B cell (primary cell): ENCODE data around the gene KRT82. TPM values are rescaled to one million over a fixed set of nuclear protein-coding genes. Genes with fewer than 3 reads are reported as not detected.

Experiments
- ATAC-seq: fragments of 200-7000 bp; cut with Tn5 transposase; one replicate; pipeline ENCODE4 v1.10.0; 2021; ENCODE audit warnings: low read depth, mild to moderate bottlenecking, moderate number of reproducible peaks, moderate library complexity
- CTCF ChIA-PET: fragments of 350-600 bp; sonication (Branson Sonifier 250); formaldehyde crosslinking; loops from one replicate; lab custom pipeline; 2021; ENCODE audit warnings: antibody characterized with exemption, inconsistent platforms; lab: Charles Lee
- POLR2A ChIA-PET: fragments of 350-600 bp; sonication (Branson Sonifier 250); formaldehyde crosslinking; loops from one replicate; lab custom pipeline; 2021; ENCODE audit warnings: antibody characterized with exemption; lab: Charles Lee
- DNase-seq: peaks from one replicate; pipeline ENCODE4 v3.0.0; 2013
- H2AFZ ChIP-seq: 2 replicates; pipeline ENCODE4 v1.6.1; 2012; ENCODE audit warnings: mild to moderate bottlenecking, low read depth, low read length; ENCODE audit not compliant: insufficient read depth, poor library complexity, severe bottlenecking
- H3K27ac ChIP-seq, 2 donors: 1 replicate in 1 of 2; 2 replicates in 1 of 2; pipeline ENCODE4 v1.5.1; 2012 to 2013; ENCODE audit warnings: low read length in 2 of 2, mild to moderate bottlenecking in 2 of 2, moderate library complexity in 1 of 2
- H3K27me3 ChIP-seq, 4 experiments: fragments of 200-600 bp in 1 of 4; sonication (generic) in 1 of 4; replicated peaks in 1 of 4; 1 replicate in 2 of 4; 2 replicates in 2 of 4; pipeline versions ENCODE4 v1.6.1 to v1.7.0; 2013 to 2016; ENCODE audit warnings: low read length in 3 of 4, mild to moderate bottlenecking in 2 of 4, mixed read lengths in 1 of 4, moderate library complexity in 1 of 4; ENCODE audit not compliant: insufficient read depth in 4 of 4, control insufficient read depth in 3 of 4; ENCODE audit errors: control extremely low read depth in 1 of 4
- H3K36me3 ChIP-seq, 2 experiments: replicated peaks in 1 of 2; 1 replicate in 1 of 2; 2 replicates in 1 of 2; pipeline versions ENCODE4 v1.6.1 to v1.7.1; 2013; ENCODE audit warnings: low read length in 1 of 2; ENCODE audit not compliant: insufficient read depth in 2 of 2, control insufficient read depth in 1 of 2; ENCODE audit errors: control extremely low read depth in 1 of 2, extremely low read depth in 1 of 2
- H3K4me1 ChIP-seq, 2 donors: fragments of 200-600 bp in 1 of 2; sonication (generic) in 1 of 2; 1 replicate in 1 of 2; 2 replicates in 1 of 2; pipeline versions ENCODE4 v1.5.1 to v1.6.1; 2013 to 2017; ENCODE audit warnings: low read length in 2 of 2; ENCODE audit not compliant: control insufficient read depth in 2 of 2, insufficient read depth in 2 of 2
- H3K4me2 ChIP-seq: replicated peaks from 2 replicates; pipeline ENCODE3; 2012; ENCODE audit warnings: mild to moderate bottlenecking, low read depth, low read length; ENCODE audit not compliant: poor library complexity, severe bottlenecking
- H3K4me3 ChIP-seq, 5 experiments: fragments of 200-600 bp in 1 of 5; sonication (generic) in 1 of 5; 1 replicate in 3 of 5; 2 replicates in 2 of 5; pipeline versions ENCODE4 v1.5.1 to v1.7.0; 2011 to 2016; ENCODE audit warnings: low read length in 4 of 5, mild to moderate bottlenecking in 4 of 5, low read depth in 2 of 5, control low read depth in 1 of 5, moderate library complexity in 1 of 5; ENCODE audit not compliant: insufficient read depth in 1 of 5; ENCODE audit errors: control extremely low read depth in 1 of 5, extremely low read depth in 1 of 5
- H3K79me2 ChIP-seq: fragments of 200-600 bp; sonication (generic); one replicate; pipeline ENCODE4 v1.6.0; 2016; ENCODE audit warnings: low read length; ENCODE audit not compliant: control insufficient read depth, insufficient read depth
- H3K9ac ChIP-seq: fragments of 200-600 bp; sonication (generic); 2 replicates; pipeline ENCODE4 v1.6.1; 2017; ENCODE audit warnings: mild to moderate bottlenecking, low read length, moderate library complexity
- H3K9me3 ChIP-seq, 3 donors: one replicate each; pipeline versions ENCODE4 v1.6.1 to v1.7.1; 2013; ENCODE audit warnings: low read length in 2 of 3; ENCODE audit not compliant: control insufficient read depth in 2 of 3, insufficient read depth in 1 of 3; ENCODE audit errors: control extremely low read depth in 1 of 3
- H4K20me1 ChIP-seq: 2 replicates; pipeline ENCODE4 v1.6.0; 2012; ENCODE audit warnings: mild to moderate bottlenecking, low read length; ENCODE audit not compliant: insufficient read depth, control insufficient read depth, poor library complexity, severe bottlenecking
- H3K27ac Mint-ChIP-seq: one replicate; pipeline ENCODE4 v1.8.0; 2021; ENCODE audit warnings: mixed read lengths
- H3K27me3 Mint-ChIP-seq: one replicate; pipeline ENCODE4 v1.8.0; 2021; ENCODE audit warnings: mixed read lengths
- H3K4me1 Mint-ChIP-seq: one replicate; pipeline ENCODE4 v1.8.0; 2021; ENCODE audit warnings: mixed read lengths
- H3K4me3 Mint-ChIP-seq: one replicate; pipeline ENCODE4 v1.8.0; 2021; ENCODE audit warnings: mixed read lengths
- H3K9me3 Mint-ChIP-seq: one replicate; pipeline ENCODE4 v1.8.0; 2022; ENCODE audit warnings: mixed read lengths; ENCODE audit not compliant: insufficient read depth
- EZH2 ChIP-seq: IDR thresholded peaks from 2 replicates; pipeline ENCODE4 v1.6.1; 2012; ENCODE audit warnings: borderline replicate concordance, low read depth, mild to moderate bottlenecking, moderate library complexity, low read length; ENCODE audit not compliant: insufficient read depth, poor library complexity, severe bottlenecking
- WGBS: methylation state at CpG from one replicate; pipeline ENCODE4 v1.1.5; 2013; ENCODE audit warnings: missing lambda C conversion rate; ENCODE audit not compliant: insufficient coverage; 5-methylcytosine and 5-hydroxymethylcytosine counted together
- intact Hi-C: fragments of 100-400 bp; cut with micrococcal nuclease; formaldehyde crosslinking; loops from one replicate; pipeline ENCODE4 v1.10.0; 2022
- polyA plus RNA-seq: library from polyadenylated mRNA; depleted of rRNA; stranded (reverse); fragments of >200 nt; gene quantifications from 2 replicates; pipeline ENCODE4 v1.2.3, GENCODE V29; 2012
- total RNA-seq, 2 donors: library from RNA; stranded (reverse); fragments of 120-200 nt in 1 of 2; gene quantifications; 1 replicate in 1 of 2; 2 replicates in 1 of 2; pipeline versions ENCODE4 v1.2.3 to v1.2.4, GENCODE V29; 2013 to 2022

The KRT82 gene
- total and polyA plus RNA-seq, 2 donors (not counting 1 experiment from before 2014, with no cell fraction given): not detected

- Histone ChIP-seq H3K4me2 (no peak overlapping the region), H3K79me2 (no peaks in the 10 kb centered on the region), H4K20me1 (no peaks in the 10 kb centered on the region), H3K27me3 (peaks cover 0 to 9% (median 3%) of the 10 kb centered on the region in 4 experiments), H3K4me3 (no peak overlapping the region), H3K4me1 (no peaks in the 10 kb centered on the region), H3K9ac (no peak overlapping the region), H3K27ac (no peak overlapping the region), H3K9me3 (no peaks in the 10 kb centered on the region), H3K36me3 (no peaks in the 10 kb centered on the region), H2AFZ (no peak overlapping the region)
- CTCF ChIA-PET: no interaction called here
- TF ChIP-seq EZH2: no peak
- Mint-ChIP-seq H3K27me3 (peaks cover 24% of the 10 kb centered on the region), H3K27ac (no peak overlapping the region), H3K4me1 (peaks cover 3% of the 10 kb centered on the region), H3K9me3 (no peaks in the 10 kb centered on the region), H3K4me3 (no peak overlapping the region)
- intact Hi-C loops: no loop called here
- POLR2A ChIA-PET: no interaction called here
- ATAC-seq (no peak), DNase-seq (no peak)
- WGBS: 43% methylated on average over 6 of the region's 9 CpGs
These were observed 54.7 kb downstream of the KRT82 start for GRCh38 chr12:52351196-52352059.

- Histone ChIP-seq H3K4me3 (no peak overlapping the region), H2AFZ (no peak overlapping the region), H3K9ac (no peak overlapping the region), H3K79me2 (no peaks in the 10 kb centered on the region), H3K27ac (no peak overlapping the region), H3K36me3 (no peaks in the 10 kb centered on the region), H3K9me3 (no peaks in the 10 kb centered on the region), H3K4me1 (no peaks in the 10 kb centered on the region), H3K27me3 (peaks cover 0 to 9% (median 3%) of the 10 kb centered on the region in 4 experiments), H4K20me1 (no peaks in the 10 kb centered on the region), H3K4me2 (no peak overlapping the region)
- intact Hi-C loops: no loop called here
- peaks cover 3% of the 10 kb centered on the region for H3K4me1 Mint-ChIP-seq
- DNase-seq (no peak), ATAC-seq (no peak)
- peaks cover 24% of the 10 kb centered on the region for H3K27me3 Mint-ChIP-seq
- H3K4me3 Mint-ChIP-seq: no peak overlapping the region
- POLR2A ChIA-PET: no interaction called here
- no peak for TF ChIP-seq EZH2
- H3K9me3 Mint-ChIP-seq: no peaks in the 10 kb centered on the region
- 100% methylated on average over 4 of the region's 5 CpGs for WGBS
- no peak overlapping the region for H3K27ac Mint-ChIP-seq
- CTCF ChIA-PET: no interaction called here
These were observed 55.3 kb downstream of the KRT82 start for GRCh38 chr12:52350786-52351185.
